DOHH2 (cell line): ENCODE data around the gene CCDC80.

Experiments
- H3F3A ChIP-seq: fragments of 200-600 bp; sonication (generic), shearing (Covaris generic); 2 replicates; pipeline ENCODE4 v1.6.0; 2016; ENCODE audit warnings: antibody characterized with exemption, mild to moderate bottlenecking; ENCODE audit not compliant: control insufficient read depth, insufficient read depth
- H3K27ac ChIP-seq: fragments of 200-600 bp; sonication (generic); 2 replicates; pipeline ENCODE4 v1.5.1; 2014; ENCODE audit warnings: low read depth, mild to moderate bottlenecking, low read length, moderate library complexity
- H3K27me3 ChIP-seq: fragments of 200-600 bp; sonication (generic); 2 replicates; pipeline ENCODE4 v1.6.1; 2014; ENCODE audit warnings: mild to moderate bottlenecking, low read length, mixed read lengths; ENCODE audit not compliant: control insufficient read depth
- H3K36me3 ChIP-seq: fragments of 200-600 bp; sonication (generic); 2 replicates; pipeline ENCODE4 v1.6.1; 2014; ENCODE audit warnings: mild to moderate bottlenecking, low read length, moderate library complexity, mixed read lengths; ENCODE audit not compliant: control insufficient read depth
- H3K4me1 ChIP-seq: fragments of 200-600 bp; sonication (generic); 2 replicates; pipeline ENCODE4 v1.6.1; 2014; ENCODE audit warnings: mild to moderate bottlenecking, low read length, mixed read lengths; ENCODE audit not compliant: control insufficient read depth
- H3K4me2 ChIP-seq: fragments of 200-600 bp; sonication (generic); 2 replicates; pipeline ENCODE4 v1.6.0; 2014; ENCODE audit warnings: mild to moderate bottlenecking, low read length, moderate library complexity
- H3K4me3 ChIP-seq: fragments of 200-600 bp; sonication (generic); 2 replicates; pipeline ENCODE4 v1.5.1; 2014; ENCODE audit warnings: mild to moderate bottlenecking, low read length, mixed read lengths
- H3K79me2 ChIP-seq: fragments of 200-600 bp; sonication (generic); 2 replicates; pipeline ENCODE4 v1.6.1; 2014; ENCODE audit warnings: mild to moderate bottlenecking, low read length, mixed read lengths; ENCODE audit not compliant: control insufficient read depth
- H3K9me2 ChIP-seq: fragments of 200-600 bp; sonication (generic); replicated peaks from 2 replicates; pipeline ENCODE4 v1.6.1; 2014; ENCODE audit warnings: mild to moderate bottlenecking, low read length, mixed read lengths; ENCODE audit not compliant: control insufficient read depth
- H3K9me3 ChIP-seq: fragments of 200-600 bp; sonication (generic); 2 replicates; pipeline ENCODE4 v1.6.1; 2014; ENCODE audit warnings: antibody characterized with exemption, low read length, mixed read lengths; ENCODE audit not compliant: control insufficient read depth, insufficient read depth
- H4K20me1 ChIP-seq: fragments of 200-600 bp; sonication (generic); 2 replicates; pipeline ENCODE4 v1.6.0; 2014; ENCODE audit warnings: low read depth, mild to moderate bottlenecking, antibody characterized with exemption, low read length, moderate library complexity; ENCODE audit not compliant: control insufficient read depth, insufficient read depth
- CTCF ChIP-seq: fragments of 200-600 bp; sonication (generic); IDR thresholded peaks from one replicate; pipeline ENCODE4 v1.5.1; 2014; ENCODE audit warnings: antibody characterized with exemption, mild to moderate bottlenecking, low read depth, low read length; ENCODE audit not compliant: poor library complexity, severe bottlenecking
- EZH2phosphoT487 ChIP-seq: fragments of 200-600 bp; sonication (generic); IDR thresholded peaks from 2 replicates; pipeline ENCODE4 v1.6.1; 2017; ENCODE audit warnings: borderline replicate concordance, mild to moderate bottlenecking, antibody characterized with exemption, low read length, moderate library complexity, mixed read lengths

The CCDC80 gene

GRCh38 chr3:112627419-112627818 is 13.5 kb downstream of the CCDC80 start:
- Histone ChIP-seq H3K36me3 (no peaks in the 10 kb centered on the region), H3K27ac (no peak overlapping the region)

GRCh38 chr3:112623717-112624116 is 17.2 kb downstream of the CCDC80 start:
- Histone ChIP-seq H3F3A (no peaks in the 10 kb centered on the region), H3K79me2 (no peaks in the 10 kb centered on the region)

More at GRCh38 chr3:112627419-112627818, 13.5 kb downstream of the CCDC80 start:
- no peaks in the 10 kb centered on the region for H3K4me1 ChIP-seq
- TF ChIP-seq CTCF, result no peak
- TF ChIP-seq EZH2phosphoT487, result no peak
- H3K79me2 ChIP-seq, result no peaks in the 10 kb centered on the region
- H4K20me1 ChIP-seq, result no peaks in the 10 kb centered on the region
- H3K27me3 ChIP-seq, result 0 out of 2 replicates have a peak, but pooled peaks cover 2% of the 10 kb centered on the region
- H3K4me3 ChIP-seq, result no peak overlapping the region
- H3F3A ChIP-seq, result no peaks in the 10 kb centered on the region
- no peak overlapping the region for H3K4me2 ChIP-seq
- no peaks in the 10 kb centered on the region for H3K9me3 ChIP-seq
- H3K9me2 ChIP-seq, result no peaks in the 10 kb centered on the region

GRCh38 chr3:112623213-112623612 is 17.7 kb downstream of the CCDC80 start:
- no peak overlapping the region for H3K4me3 ChIP-seq
- H3K9me2 ChIP-seq, result no peaks in the 10 kb centered on the region
- H3K36me3 ChIP-seq, result no peaks in the 10 kb centered on the region
- TF ChIP-seq EZH2phosphoT487 (no peak), CTCF (no peak)
- H3K4me2 ChIP-seq, result no peak overlapping the region
- H3K9me3 ChIP-seq, result no peaks in the 10 kb centered on the region
- no peaks in the 10 kb centered on the region for H4K20me1 ChIP-seq
- H3K27ac ChIP-seq, result no peak overlapping the region
- H3K4me1 ChIP-seq, result no peaks in the 10 kb centered on the region
- no peaks in the 10 kb centered on the region for H3F3A ChIP-seq
- H3K79me2 ChIP-seq, result no peaks in the 10 kb centered on the region
- 0 out of 2 replicates have a peak, but pooled peaks cover 2% of the 10 kb centered on the region for H3K27me3 ChIP-seq

More at GRCh38 chr3:112623717-112624116, 17.2 kb downstream of the CCDC80 start:
- Histone ChIP-seq H3K36me3 (no peaks in the 10 kb centered on the region), H3K4me3 (no peak overlapping the region), H3K9me3 (no peaks in the 10 kb centered on the region), H3K27ac (no peak overlapping the region), H3K4me1 (no peaks in the 10 kb centered on the region), H4K20me1 (no peaks in the 10 kb centered on the region), H3K4me2 (no peak overlapping the region), H3K27me3 (0 out of 2 replicates have a peak, but pooled peaks cover 2% of the 10 kb centered on the region), H3K9me2 (no peaks in the 10 kb centered on the region)
- no peak for TF ChIP-seq EZH2phosphoT487
- TF ChIP-seq CTCF, result no peak

DNA sequence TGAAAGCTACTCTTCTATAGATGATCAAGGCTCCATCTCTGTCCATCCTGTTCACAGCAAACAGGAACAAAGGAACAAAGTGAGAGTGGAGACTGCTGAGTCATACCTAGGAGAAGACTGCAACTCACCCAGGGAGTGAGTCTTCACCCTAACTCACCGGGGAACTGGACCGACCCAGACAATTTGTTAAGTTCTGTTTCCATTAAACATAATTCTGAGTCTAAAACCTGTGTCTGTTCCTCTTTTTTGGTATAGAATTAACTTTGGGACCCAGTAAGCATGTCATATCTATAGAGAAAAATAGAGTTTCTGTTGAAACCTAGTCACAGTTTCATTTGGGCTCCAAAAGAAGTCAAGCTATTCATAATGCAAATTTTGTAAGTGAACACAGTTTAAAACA is 21.6 kb downstream of the CCDC80 start:
- H3K9me2 ChIP-seq, result no peaks in the 10 kb centered on the region
- no peaks in the 10 kb centered on the region for H3K9me3 ChIP-seq
- no peaks in the 10 kb centered on the region for H3K4me1 ChIP-seq
- no peak overlapping the region for H3K27ac ChIP-seq
- no peaks in the 10 kb centered on the region for H3K36me3 ChIP-seq
- H3K79me2 ChIP-seq, result no peaks in the 10 kb centered on the region
- H3K4me3 ChIP-seq, result no peak overlapping the region
- no peak for TF ChIP-seq EZH2phosphoT487
- no peak for TF ChIP-seq CTCF
- no peaks in the 10 kb centered on the region for H4K20me1 ChIP-seq
- H3F3A ChIP-seq, result no peaks in the 10 kb centered on the region
- H3K27me3 ChIP-seq, result no peaks in the 10 kb centered on the region
- no peak overlapping the region for H3K4me2 ChIP-seq
